ENCODE results near the gene FOXI1. TPM values are rescaled to one million over a fixed set of nuclear protein-coding genes. Genes with fewer than 3 reads are reported as not detected.
A peak's percentile ranks its signal among the peaks of the same experiment; 100 is the strongest.

Gene FOXI1
- total and polyA plus RNA-seq, 12 donors = not detected

DNA sequence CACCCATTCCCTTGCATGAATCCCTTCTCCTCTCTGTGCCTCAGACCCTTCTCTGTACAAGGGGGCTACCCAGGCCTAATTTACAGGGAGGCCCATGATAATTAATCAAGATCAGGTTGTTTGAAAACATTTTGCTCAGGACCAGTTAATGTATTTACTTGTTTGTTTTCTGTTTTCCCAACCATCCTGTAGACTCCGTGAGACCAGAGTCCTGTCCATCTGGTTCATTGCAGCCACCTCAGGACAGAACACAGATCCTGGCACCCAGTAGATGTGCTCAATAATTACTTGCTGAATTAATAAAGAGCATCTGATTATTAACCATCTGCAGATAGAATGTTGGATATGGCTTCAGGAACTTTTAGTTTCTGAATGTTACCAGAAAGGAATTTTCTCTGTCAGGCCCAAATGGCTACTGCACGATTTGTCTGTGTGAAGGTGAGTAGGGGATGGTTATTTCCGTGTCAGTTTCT is 27.3 kb downstream of the FOXI1 start:
- intact Hi-C loops (cut with DNase I) = no loop called here
- DNase-seq (no peak), ATAC-seq (no peak)
- WGBS, 2 donors = 85 to 87% methylated on average over 3 of the region's 3 CpGs
- H3K27ac ChIP-seq = no peak overlapping the region
- TF ChIP-seq, protein P1, sequence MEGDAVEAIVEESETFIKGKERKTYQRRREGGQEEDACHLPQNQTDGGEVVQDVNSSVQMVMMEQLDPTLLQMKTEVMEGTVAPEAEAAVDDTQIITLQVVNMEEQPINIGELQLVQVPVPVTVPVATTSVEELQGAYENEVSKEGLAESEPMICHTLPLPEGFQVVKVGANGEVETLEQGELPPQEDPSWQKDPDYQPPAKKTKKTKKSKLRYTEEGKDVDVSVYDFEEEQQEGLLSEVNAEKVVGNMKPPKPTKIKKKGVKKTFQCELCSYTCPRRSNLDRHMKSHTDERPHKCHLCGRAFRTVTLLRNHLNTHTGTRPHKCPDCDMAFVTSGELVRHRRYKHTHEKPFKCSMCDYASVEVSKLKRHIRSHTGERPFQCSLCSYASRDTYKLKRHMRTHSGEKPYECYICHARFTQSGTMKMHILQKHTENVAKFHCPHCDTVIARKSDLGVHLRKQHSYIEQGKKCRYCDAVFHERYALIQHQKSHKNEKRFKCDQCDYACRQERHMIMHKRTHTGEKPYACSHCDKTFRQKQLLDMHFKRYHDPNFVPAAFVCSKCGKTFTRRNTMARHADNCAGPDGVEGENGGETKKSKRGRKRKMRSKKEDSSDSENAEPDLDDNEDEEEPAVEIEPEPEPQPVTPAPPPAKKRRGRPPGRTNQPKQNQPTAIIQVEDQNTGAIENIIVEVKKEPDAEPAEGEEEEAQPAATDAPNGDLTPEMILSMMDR (IDR thresholded peaks at IDR 0.05) = no peak
- no peaks in the 10 kb centered on the region for H3K27me3 ChIP-seq
- H3K9me3 ChIP-seq = peaks cover 0 to 7% (median 0%) of the 10 kb centered on the region in 11 donors
- H3K4me3 ChIP-seq = no peak overlapping the region
- no peaks in the 10 kb centered on the region for H3K36me3 ChIP-seq
- H3K4me1 ChIP-seq = peaks cover 0 to 9% (median 0%) of the 10 kb centered on the region in 9 donors

DNA sequence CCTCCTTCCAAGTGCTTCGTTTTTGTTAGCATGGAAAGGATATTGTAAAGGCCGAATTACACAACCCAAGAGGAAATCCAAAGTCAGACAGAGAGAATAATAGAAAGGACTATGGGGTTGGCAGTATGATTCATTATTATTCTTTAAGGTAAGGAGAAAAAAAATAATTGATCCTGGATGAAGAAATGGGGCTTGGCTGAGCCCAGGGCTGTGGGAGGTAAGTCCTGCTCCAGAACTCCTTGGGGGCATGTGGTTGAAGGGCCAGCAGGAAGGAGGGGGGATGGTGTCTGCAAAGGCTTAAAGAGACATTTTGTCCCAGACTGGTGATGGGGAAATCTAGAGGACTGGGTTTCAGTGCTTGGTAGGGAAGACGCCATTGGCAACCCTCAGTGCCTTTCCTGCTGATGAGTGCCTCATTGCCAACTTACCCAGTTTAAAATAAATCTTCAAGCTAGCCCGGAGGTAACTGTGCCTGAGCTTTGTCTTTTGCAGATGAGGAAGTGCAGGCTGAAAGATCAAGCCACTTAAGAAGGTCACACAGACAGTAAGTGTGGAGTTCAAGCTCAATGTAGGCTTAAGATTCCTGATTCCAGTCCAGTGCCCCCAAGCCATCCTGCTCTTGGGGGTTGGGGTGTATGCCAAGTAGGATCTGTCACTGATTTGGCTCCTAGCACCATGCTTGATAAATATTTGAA is 30.2 kb downstream of the FOXI1 start:
- Histone ChIP-seq H3K27me3 (no peaks in the 10 kb centered on the region), H3K27ac (peak overlapping the region in 1 of 10 donors; percentile 2), H3K4me3 (no peak overlapping the region), H3K9me3 (peaks cover 0 to 6% (median 0%) of the 10 kb centered on the region in 11 donors), H3K36me3 (no peaks in the 10 kb centered on the region), H3K4me1 (peaks cover 0 to 9% (median 0%) of the 10 kb centered on the region in 9 donors)
- ATAC-seq (no peak), DNase-seq (no peak)
- TF ChIP-seq, protein P1 (IDR thresholded peaks at IDR 0.05) = no peak
- 56 to 65% methylated on average over 4 of the region's 4 CpGs for WGBS, 2 donors
- intact Hi-C loops (cut with DNase I) = no loop called here

DNA sequence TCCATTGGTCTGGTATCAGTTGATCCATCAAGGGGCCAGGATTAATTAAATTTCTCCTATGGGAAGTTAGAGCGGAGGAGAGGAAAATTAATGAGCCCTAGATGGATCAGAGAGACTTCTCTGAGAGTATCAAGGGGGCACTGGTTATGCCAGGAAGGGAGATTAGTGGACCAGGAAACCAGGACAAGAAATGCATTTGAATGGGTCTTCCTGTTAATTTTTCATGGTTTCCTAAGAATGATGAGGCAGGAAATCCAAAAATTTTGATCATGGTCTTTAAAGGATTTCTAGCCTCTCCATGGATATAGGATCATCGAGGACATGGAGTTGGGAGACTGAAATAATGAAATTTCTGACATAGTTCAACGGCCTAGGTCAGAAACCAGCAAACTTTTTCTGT is 30.8 kb downstream of the FOXI1 start:
- DNase-seq = no peak
- TF ChIP-seq, protein P1 (IDR thresholded peaks at IDR 0.05) = no peak

DNA sequence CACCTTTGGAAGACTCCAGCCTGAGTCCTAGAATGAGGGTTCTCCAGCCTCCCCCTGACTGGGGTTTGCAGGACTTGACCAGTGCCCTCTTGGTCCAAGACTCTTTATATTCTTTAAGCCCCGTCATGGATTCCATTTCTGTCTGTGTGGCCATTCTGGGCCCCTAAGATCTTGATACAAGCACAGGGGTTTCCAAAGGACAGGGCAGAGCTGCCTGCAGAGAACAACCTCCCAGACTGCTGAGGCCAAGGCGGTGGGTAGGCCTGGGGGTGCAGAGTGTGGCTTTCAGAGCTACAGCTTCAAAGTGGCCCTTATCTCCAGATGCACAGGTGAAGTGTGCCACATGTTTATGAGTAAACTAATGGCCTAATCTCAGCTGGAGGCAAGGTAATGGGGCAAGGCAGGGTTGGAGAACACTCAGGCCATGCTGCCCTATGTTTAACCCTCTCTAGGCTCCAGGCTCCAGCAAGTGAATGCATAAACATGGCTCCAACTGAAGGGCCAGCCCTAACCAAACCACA is 32.1 kb downstream of the FOXI1 start:
- Histone ChIP-seq H3K36me3 (no peaks in the 10 kb centered on the region), H3K9me3 (no peaks in the 10 kb centered on the region), H3K27me3 (no peaks in the 10 kb centered on the region), H3K4me3 (no peak overlapping the region), H3K27ac (no peak overlapping the region), H3K4me1 (peaks cover 0 to 9% (median 0%) of the 10 kb centered on the region in 9 donors)
- DNase-seq = no peak
- ATAC-seq = no peak
- WGBS, 2 donors = 89 to 98% methylated on average over 2 of the region's 2 CpGs
- intact Hi-C loops (cut with DNase I) = no loop called here
- TF ChIP-seq, protein P1 (IDR thresholded peaks at IDR 0.05) = no peak

More for the DNA sequence above, 30.8 kb downstream of the FOXI1 start:
- no peak for ATAC-seq
- intact Hi-C loops (cut with DNase I) = no loop called here
- no peaks in the 10 kb centered on the region for H3K36me3 ChIP-seq
- no peak overlapping the region for H3K4me3 ChIP-seq
- peaks cover 0 to 5% (median 0%) of the 10 kb centered on the region in 11 donors for H3K9me3 ChIP-seq
- WGBS, 2 donors = 70 to 73% methylated on average over 3 of the region's 3 CpGs
- peaks cover 0 to 9% (median 0%) of the 10 kb centered on the region in 9 donors for H3K4me1 ChIP-seq
- no peak overlapping the region for H3K27ac ChIP-seq
- no peaks in the 10 kb centered on the region for H3K27me3 ChIP-seq
